Measurements from ENCODE around the gene POMP.
A peak's percentile ranks its signal among the peaks of the same experiment; 100 is the strongest.
"Not testable (repeated sequence)": the region's sequence is repeated elsewhere in the genome, so short reads cannot be mapped to it uniquely, and the experiment has no call there.

POMP gene

GRCh38 chr13:28638756-28639155, 20.2 kb upstream of the POMP start:
- DNase-seq = no peak

DNA sequence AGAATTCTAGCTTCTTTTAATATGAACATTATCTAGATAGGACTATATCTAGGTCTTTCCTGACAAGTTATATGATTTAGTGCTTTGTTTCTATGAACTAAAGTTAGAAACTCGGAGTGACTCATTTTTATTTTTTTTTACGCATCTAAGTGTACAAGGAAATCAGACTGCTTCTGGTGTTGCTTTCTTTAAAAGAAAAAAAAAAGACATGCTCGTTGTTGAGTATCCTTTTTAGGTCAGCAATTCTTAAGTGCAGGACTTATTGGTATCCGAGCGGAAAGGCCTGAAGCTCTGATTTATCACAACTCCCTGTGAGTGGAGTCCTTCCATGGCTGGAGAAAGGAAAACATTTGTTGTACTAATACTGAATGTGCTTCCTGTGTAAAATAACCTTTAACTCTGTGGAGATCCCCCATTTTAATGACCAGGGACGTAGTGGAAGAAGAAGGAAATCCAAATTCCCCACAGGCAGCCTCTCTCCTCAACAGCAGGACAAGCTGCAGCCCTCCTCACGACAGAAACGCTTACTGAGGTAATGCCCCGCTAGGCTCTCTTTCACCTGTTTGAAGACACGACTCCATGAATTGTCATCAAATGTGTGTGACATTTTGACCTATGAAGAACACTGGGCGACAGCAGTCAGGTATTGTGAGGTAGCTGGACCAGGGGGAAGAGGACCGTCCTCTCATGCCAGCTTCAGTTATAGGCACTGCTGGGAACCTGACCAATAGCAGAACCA, 17.9 kb upstream of the POMP start:
- DNase-seq = no peak

- DNase-seq = no peak
Measured at GRCh38 chr13:28641600-28641926, 17.4 kb upstream of the POMP start.

- DNase-seq = no peak
Measured at GRCh38 chr13:28650284-28650683, 8.6 kb upstream of the POMP start.

DNA sequence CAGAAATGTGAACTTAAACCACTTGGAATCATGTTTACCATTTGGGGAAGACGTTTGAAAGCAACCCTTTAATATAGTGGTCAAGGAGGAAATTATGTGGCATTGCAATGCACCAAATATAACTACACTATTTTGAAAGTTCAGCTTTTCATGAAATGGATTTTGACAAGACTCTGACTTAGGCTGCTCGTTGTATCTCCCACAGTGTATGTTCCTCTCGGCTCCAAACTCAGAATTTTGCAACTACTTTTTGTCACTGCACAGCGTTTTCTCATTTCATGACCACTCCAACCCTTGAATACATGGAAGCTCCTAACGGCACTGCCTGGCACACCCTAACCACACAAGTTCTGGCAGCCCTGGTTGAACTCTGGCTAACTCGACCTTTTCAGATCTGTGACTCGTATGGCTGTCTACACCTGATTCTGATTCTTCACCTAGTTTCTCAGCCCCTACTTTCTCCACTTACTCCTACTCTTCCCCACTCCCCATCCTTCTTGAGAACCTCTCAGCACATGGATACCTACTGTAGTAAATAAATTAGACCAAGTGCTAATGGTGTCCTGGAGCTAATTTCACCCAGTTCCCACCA, 7.0 kb upstream of the POMP start:
- DNase-seq = no peak

GRCh38 chr13:28653111-28653510, 5.8 kb upstream of the POMP start:
- DNase-seq = no peak

DNA sequence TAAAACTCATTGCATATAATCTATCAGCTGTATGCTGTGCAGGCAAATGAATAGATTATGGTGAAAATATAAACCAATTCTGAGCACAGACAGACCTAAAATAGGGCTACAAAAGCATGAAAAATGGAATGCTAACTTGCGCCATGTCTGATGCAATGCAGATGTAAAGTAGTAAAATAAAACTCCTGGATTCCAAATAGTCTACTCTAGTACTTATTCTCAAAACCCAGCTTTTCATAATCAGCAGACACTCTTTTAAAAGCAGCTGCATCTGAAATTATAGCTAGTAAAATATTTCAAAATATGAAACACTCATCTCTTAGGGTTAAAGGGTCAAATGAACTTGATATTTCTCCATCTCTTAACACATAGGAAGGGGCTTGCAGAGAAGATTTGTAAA, 4.7 kb upstream of the POMP start:
- no peak for DNase-seq

DNA sequence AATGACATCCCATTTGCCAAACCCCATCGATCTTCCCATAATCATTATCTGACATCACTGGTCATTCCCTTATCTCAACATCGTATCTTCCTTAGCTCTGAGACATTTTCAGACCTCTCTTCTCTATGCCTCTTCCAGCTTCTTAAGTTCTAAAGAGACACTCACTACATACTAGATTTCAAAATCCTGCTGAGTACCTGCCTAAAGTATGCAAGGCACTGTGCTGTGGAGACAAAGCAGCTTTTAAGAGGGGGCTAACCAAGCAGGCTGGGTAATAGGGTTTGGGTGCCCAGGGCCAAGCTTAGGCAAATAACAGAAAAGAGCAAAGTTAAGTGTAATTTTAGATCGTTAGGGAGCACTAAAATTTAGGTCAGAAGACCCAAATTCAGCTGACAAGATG, 3.4 kb upstream of the POMP start:
- DNase-seq = no peak

DNA sequence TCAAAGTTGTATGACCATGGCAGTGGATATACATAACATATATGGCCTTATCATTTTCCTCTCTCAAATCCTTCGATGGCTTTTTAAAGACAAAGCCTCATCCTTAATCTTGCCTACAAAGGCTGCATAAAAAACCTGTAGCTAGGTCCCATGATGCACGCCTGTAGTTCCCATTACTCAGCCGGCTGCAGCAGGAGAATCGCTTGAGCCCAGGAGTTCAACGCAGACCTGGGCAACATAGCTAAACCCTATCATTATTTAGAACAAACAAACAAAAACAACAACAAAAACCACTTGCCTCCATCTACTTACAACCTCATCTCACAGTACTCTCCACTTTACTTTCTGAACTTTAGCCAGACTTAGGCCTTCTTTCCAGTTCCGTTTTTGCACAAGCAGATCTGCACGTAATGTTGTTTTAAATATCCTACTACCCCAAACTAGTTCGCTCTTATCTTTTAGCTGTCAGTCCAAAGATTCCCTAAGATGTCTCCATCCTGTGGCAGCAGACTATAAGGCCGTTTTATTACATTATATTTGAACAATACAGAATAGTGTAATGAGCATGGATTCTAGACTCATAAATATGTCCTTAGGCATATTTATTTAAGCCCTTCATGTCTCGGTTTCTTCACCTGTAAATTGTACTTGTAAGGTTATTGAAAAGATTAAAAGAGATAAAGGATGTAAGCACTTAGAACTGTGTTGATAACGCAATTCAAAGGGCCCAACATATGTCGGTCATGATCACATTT, 969 bp upstream of the POMP start:
- no peak for DNase-seq

- no peak for DNase-seq
Measured at GRCh38 chr13:28658539-28658795, 463 bp upstream of the POMP start.

DNA sequence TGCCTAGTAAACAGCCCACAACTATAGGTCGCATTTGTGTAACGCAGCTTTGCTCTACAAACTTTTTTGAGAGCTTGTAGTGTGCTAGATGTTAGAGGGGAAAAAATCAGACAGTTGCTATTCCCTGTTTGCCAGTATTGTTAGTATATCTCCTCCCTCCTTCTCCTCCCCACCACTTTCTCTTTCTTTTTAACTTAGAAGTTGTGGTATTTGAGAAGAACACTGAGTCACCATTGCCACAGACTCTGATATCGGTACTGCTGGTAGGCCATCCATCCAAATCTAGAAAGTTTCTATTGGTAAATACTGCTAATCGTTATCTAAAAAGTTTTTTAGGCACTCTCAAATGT, 666 bp downstream of the POMP start:
- DNase-seq = peak in 1 of 2 donors; percentile 46

GRCh38 chr13:28666897-28667488, 8.1 kb downstream of the POMP start:
- DNase-seq = no peak

DNA sequence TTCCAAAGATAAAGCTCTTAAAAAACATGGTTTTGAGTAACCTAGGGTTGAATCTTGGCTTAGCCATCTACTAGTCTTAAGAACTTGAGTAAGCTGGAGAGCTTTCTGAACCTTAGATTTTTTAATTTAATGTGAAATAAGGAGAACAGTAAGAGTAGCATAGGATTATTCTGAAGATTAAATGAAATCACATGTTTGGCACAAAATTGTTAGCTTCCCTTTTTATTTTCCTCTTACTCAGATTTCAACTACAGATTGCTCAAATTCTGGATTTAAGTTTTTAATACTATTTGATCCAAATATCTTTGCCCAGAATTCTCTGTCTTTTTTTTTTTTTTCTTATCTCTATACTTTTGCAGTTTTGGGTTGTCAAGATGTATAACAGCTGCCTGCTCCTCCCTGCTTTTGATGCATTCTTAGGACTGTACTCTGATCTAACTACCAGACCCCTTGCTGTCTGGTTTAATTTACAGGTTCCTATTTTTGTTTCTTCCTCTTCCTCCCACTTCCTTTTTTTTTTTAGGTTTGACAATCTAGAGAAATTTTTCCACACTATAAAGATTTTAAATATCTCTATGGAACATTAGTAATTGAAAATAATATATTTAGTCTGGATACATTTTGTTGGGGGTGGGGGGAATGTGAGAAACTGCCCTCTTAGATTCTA, 12.3 kb downstream of the POMP start:
- DNase-seq = no peak

- DNase-seq = no peak
Measured at GRCh38 chr13:28678809-28679208, 19.9 kb downstream of the POMP start.

- no peak for DNase-seq
Measured at GRCh38 chr13:28679628-28680027, 20.7 kb downstream of the POMP start.

- DNase-seq = no peak
Measured at GRCh38 chr13:28680541-28680940, 21.6 kb downstream of the POMP start.

DNA sequence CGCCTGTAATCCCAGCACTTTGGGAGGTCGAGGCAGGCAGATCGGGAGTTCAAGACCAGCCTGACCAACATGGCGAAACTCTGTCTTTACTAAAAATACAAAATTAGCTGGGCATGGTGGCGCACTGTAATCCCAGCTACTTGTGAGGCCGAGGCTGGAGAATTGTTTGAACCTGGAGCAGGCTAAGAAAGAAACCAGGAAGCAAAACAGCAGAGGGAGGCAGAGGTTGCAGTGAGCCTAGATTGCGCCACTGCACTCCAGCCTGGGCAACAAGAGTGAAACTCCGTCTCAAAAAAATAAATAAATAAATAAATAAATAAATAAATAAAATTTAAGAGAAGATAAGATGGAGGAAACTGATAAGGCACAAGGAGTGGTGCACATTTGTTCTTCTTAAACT, 24.2 kb downstream of the POMP start:
- DNase-seq = not testable (repeated sequence)

DNA sequence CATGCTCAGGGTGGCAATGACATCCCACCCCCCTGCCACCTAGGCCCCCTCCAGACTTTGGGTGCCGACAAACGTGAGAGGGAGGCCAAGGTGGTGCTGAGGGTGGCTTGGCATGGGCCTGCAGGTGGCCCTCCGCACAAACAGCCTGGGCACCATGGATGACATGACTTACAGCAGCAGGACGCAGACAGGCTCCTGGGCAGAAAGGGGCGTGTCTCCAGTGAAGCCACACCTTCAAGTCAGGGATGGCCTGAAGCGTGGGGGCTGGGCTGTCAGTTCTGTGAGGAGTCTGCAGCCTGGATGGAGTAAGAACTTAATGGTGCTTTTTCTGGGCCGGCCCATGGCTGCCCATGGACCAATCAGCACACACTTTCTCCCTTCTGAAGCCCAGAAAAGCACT, 25.3 kb downstream of the POMP start:
- DNase-seq = no peak

GRCh38 chr13:28685114-28685513, 26.2 kb downstream of the POMP start:
- no peak for DNase-seq

DNA sequence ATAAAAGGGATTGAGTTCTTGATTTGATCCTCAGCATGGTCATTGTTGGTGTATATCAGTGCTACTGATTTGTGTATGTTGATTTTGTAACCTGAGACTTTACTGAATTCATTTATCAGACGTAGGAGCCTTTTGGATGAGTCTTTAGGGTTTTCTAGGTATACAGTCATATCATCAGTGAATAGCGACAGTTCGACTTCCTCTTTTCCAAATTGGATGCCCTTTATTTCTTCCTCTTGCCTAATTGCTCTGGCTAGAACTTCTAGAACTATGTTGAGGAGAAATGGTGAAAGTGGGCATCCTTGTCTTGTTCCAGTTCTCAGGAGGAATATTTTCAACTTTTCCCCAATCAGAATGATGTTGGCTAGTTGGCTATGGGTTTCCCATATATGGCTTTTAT, 27.0 kb downstream of the POMP start:
- no peak for DNase-seq

DNA sequence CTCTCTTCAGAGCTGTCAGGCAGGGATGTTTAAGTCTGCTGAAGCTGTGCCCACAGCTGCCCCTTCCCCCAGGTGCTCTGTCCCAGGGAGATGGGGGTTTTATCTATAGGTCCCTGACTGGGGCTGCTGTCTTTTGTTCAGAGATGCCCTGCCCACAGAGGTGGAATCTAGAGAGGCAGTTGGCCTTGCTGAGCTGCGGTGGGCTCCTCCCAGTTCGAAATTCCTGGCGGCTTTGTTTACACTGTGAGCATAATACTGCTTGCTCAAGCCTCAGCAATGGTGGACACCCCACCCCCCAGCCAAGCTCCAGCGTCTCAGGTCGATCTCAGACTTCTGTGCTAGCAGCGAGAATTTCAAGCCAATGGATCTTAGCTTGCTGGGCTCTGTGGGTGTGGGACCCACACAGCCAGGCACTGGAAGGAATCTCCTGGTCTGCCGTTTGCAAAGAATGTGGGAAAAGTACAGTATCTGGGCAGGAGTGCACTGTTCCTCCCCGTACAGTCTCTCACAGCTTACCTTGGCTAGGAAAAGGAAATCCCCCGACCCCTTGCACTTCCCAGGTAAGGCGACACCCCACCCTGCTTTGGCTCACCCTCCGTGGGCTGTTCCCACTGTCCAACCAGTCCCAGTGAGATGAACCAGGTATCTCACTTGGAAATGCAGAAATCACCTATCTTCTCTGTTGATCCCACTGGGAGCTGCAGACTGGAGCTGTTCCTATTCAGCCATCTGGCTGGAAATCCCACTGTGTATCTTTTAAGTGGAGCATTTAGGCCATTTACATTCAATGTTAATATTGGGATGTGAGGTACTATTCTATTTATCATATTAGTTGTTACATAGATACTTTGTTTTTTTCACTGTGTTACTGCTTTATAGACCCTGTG, 34.9 kb downstream of the POMP start:
- not testable (repeated sequence) for DNase-seq

DNA sequence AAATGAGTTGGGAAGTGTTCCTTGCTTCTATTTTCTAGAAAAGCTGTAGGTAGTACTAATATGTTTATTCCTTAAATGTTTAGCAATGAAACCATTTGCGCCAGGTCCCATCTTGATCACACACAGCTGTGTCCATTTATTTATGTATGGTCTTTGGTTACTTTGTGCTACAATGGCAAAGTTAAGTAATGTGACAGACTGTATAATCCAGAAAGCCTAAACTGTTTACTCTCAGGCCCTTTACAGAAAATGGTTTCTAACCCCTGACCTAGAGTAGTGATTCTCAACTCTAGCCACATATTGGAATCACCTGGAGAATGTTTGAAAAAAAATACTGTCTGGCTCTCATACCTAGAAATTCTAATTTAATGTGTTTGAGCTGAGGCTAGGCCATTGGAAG, 38.5 kb downstream of the POMP start:
- DNase-seq = no peak

DNA sequence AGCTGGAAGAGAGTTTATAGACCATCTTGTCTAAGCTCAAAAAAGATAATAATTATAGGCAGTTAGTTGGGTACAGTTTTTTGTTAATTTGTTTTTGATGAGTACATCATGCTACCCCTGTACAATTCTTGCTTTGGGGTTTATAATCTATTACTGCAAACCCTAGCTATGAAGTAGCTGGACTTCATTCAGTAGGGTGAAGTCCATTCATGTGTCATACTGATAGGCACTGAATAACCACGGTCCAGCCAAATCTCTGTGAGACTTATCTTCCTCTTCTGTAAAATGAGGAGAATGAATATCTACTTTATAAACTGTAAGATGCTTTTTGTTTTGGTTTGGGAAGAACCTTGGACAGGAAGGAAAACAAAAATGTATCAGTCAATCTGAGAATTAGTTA, 40.3 kb downstream of the POMP start:
- DNase-seq = no peak

Measured in CD4-positive, alpha-beta T cell treated with Interleukin-1 beta for 1 hour (primary cell).